Activated T-cell treated with anti-CD3 and anti-CD28 coated beads, Interleukin-2, amount 50 U/mL, for 4 hours (primary cell): ENCODE data around the gene GPR78. TPM values are rescaled to one million over a fixed set of nuclear protein-coding genes. Genes with fewer than 3 reads are reported as not detected.
A peak's percentile ranks its signal among the peaks of the same experiment; 100 is the strongest.

ENCODE experiments used
- ATAC-seq, 2 donors: fragments of 200-7000 bp; cut with Tn5 transposase; one replicate each; pipeline ENCODE4 v1.10.0; 2021
- DNase-seq: peaks from one replicate; pipeline ENCODE4 v3.0.0-alpha.2; 2020
- H3K27me3 Mint-ChIP-seq: one replicate; pipeline ENCODE4 v1.8.0; 2021; ENCODE audit warnings: low read depth, mixed read lengths
- H3K36me3 Mint-ChIP-seq: one replicate; pipeline ENCODE4 v1.8.0; 2022; ENCODE audit warnings: mixed read lengths; ENCODE audit not compliant: insufficient read depth
- H3K4me1 Mint-ChIP-seq: one replicate; pipeline ENCODE4 v1.8.0; 2021; ENCODE audit warnings: low read depth, mixed read lengths
- H3K4me3 Mint-ChIP-seq: one replicate; pipeline ENCODE4 v1.8.0; 2021; ENCODE audit warnings: mild to moderate bottlenecking, moderate library complexity, mixed read lengths
- H3K9me3 Mint-ChIP-seq: one replicate; pipeline ENCODE4 v1.8.0; 2021; ENCODE audit warnings: mixed read lengths
- total RNA-seq, 3 donors: library from RNA; stranded (reverse); gene quantifications; one replicate each; pipeline ENCODE4 v1.2.1, GENCODE V29; 2021

GPR78 gene, protein sequence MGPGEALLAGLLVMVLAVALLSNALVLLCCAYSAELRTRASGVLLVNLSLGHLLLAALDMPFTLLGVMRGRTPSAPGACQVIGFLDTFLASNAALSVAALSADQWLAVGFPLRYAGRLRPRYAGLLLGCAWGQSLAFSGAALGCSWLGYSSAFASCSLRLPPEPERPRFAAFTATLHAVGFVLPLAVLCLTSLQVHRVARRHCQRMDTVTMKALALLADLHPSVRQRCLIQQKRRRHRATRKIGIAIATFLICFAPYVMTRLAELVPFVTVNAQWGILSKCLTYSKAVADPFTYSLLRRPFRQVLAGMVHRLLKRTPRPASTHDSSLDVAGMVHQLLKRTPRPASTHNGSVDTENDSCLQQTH
- total RNA-seq = not detected

DNA sequence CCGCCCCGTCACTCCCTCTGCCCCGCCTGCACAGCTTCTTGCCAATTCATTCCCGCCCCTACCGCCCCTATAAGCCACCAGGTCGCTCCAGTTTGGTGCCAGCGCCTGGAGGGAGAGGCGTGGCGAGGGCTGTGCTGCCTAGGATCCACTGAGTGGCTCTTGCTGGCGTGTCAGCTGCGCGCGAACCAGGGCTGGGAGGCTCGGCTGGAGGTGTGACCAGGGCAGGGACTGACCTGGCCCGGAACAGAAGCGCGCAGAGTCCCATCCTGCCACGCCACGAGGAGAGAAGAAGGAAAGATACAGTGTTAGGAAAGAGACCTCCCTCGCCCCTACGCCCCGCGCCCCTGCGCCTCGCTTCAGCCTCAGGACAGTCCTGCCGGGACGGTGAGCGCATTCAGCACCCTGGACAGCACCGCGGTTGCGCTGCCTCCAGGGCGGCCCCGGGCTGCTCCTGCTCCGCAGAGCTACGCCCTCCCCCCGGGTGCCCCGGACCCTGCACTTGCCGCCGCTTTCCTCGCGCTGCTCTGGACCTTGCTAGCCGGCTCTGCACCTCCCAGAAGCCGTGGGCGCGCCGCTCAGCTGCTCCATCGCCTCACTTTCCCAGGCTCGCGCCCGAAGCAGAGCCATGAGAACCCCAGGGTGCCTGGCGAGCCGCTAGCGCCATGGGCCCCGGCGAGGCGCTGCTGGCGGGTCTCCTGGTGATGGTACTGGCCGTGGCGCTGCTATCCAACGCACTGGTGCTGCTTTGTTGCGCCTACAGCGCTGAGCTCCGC, at the start of gene GPR78:
Gene GPR78, plus strand, starts transcription at position 72 of the 773 bp plus-strand sequence. Its CDS starts 591 bp downstream, at position 663.
- ATAC-seq = peak; percentile 62 to 67
- Mint-ChIP-seq H3K9me3 (no peaks in the 10 kb centered on the region), H3K4me1 (no peaks in the 10 kb centered on the region), H3K4me3 (no peak within 1 kb of the TSS), H3K27me3 (peaks cover 18% of the 10 kb centered on the region), H3K36me3 (no peaks in the 10 kb centered on the region)
- DNase-seq = no peak

DNA sequence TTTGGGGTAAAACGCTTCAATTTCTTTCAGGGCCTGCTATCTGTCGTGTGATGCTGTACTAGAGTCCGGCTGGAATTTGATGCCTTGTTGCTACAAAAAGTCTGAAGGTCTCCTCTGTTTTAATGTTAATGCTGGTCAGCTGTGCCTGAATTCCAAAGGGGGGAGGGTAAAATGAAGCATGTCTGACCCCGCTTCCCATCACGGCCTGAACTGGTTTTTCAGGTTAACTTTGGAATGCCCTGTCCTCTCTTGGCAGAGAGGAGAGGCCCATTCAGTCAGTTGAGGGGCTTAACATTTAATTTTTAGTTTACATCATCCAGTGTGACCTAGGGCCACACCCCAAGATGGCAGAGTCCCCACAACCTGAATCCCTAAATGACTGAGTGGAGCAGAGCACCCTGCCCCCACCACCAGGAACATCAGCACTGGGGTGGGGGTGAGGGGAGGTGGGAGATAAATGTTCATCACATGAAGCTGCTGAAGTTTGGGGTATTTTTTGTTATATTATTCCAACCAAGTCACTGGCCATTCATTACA, 47.9 kb upstream of the GPR78 start:
- peaks cover 9% of the 10 kb centered on the region for H3K9me3 Mint-ChIP-seq
- H3K4me3 Mint-ChIP-seq = no peak overlapping the region
- DNase-seq = no peak
- no peaks in the 10 kb centered on the region for H3K4me1 Mint-ChIP-seq
- peaks cover 3% of the 10 kb centered on the region for H3K27me3 Mint-ChIP-seq
- H3K36me3 Mint-ChIP-seq = no peaks in the 10 kb centered on the region
- no peak for ATAC-seq

DNA sequence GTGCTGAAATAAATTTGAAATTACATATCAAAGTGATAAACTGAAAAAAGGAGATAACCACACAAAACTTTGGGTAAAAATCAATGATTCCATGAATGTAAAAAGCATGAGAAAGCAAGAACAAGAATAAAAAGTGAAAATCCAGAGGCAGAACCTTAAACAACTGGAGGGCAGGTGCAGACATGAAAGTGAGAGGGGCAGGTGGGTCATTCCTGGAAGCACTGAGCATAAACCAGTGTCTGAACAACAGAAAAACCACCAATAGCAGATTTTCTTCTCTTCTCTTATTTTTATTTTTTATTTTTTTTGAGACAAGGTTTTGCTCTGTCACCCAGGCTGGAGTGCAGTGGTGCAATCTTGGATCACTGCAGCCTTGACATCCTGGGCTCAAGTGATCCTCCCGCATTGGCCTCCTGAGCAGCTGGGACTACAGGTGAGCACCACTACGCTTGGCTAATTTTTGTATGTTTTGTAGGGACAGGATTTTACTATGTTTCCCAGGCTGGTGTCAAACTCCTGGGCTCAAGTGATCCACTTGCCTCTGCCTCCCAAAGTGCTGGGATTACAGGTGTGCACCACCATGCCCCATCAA, 46.8 kb upstream of the GPR78 start:
- Mint-ChIP-seq H3K4me3 (no peak overlapping the region), H3K27me3 (peaks cover 3% of the 10 kb centered on the region), H3K4me1 (no peaks in the 10 kb centered on the region), H3K36me3 (no peaks in the 10 kb centered on the region), H3K9me3 (peaks cover 9% of the 10 kb centered on the region)
- DNase-seq (no peak), ATAC-seq (no peak)

DNA sequence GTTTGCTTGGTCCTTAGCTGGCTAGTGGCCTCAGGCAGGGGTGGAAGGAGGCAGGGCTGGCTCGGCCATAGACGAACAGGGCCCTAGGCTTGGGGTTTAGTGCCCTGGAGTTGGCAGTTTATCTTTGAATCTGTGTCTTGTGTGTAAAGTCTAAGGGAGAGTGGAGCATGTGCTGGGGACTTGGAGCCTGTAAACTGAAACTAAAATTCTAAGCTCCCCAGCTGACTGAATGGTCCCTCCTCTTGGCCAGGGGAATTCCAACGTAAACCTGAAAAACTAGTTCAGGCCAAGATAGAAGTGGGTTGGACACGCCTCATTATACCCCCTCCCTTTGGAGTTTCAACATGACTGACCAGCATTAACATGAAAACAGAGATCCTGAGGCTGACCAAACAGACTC, 46.1 kb upstream of the GPR78 start:
- ATAC-seq (peak in 1 of 2 donors; percentile 18), DNase-seq (no peak)
- Mint-ChIP-seq H3K4me1 (no peaks in the 10 kb centered on the region), H3K9me3 (peaks cover 9% of the 10 kb centered on the region), H3K36me3 (no peaks in the 10 kb centered on the region), H3K27me3 (peaks cover 3% of the 10 kb centered on the region), H3K4me3 (no peak overlapping the region)

DNA sequence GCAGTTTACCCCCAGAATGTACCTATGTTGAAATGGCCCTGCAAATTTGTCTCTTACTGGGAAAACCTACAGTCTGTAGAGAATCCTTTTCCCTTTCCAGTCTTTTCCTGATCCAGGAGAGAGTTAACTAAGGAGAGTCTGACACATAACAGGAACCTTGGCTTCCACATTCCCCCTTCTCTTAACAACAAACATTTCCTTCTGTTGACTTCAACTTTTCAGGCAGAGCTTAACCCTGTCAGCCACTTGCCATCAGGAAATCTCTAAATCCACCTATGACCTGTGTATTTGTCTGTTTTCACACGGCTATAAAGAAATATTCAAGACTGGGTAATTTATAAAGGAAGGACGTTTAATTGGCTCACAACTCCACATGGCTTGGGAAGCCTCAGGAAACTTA, 45.6 kb upstream of the GPR78 start:
- Mint-ChIP-seq H3K36me3 (no peaks in the 10 kb centered on the region), H3K4me1 (peaks cover 2% of the 10 kb centered on the region), H3K4me3 (no peak overlapping the region), H3K9me3 (peaks cover 7% of the 10 kb centered on the region), H3K27me3 (peaks cover 3% of the 10 kb centered on the region)
- no peak for ATAC-seq
- no peak for DNase-seq

DNA sequence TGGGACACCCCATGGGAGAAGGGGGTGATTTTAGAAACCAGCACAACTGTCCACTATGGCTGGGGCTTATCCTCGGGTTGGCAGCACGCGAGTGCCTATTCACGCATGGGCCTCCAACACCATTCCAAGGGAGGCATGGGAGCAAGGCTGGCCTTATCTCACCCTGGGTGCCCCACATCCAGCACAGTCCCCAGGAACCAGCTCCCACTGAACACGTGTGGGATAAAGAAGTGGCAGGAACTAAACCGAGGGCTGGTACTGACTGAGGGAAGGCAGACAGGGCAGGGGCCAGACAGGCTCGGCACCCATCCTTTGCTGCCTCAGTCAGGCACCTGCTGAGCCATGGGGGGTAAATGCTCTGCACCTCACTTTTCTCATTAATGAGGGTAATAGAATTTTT, 43.7 kb upstream of the GPR78 start:
- H3K4me1 Mint-ChIP-seq = peaks cover 9% of the 10 kb centered on the region
- H3K27me3 Mint-ChIP-seq = peaks cover 3% of the 10 kb centered on the region
- no peaks in the 10 kb centered on the region for H3K36me3 Mint-ChIP-seq
- peaks cover 7% of the 10 kb centered on the region for H3K9me3 Mint-ChIP-seq
- DNase-seq (no peak), ATAC-seq (no peak)
- H3K4me3 Mint-ChIP-seq = no peak overlapping the region

- ATAC-seq (no peak), DNase-seq (no peak)
- no peaks in the 10 kb centered on the region for H3K36me3 Mint-ChIP-seq
- no peaks in the 10 kb centered on the region for H3K27me3 Mint-ChIP-seq
- H3K4me1 Mint-ChIP-seq = peaks cover 9% of the 10 kb centered on the region
- peaks cover 7% of the 10 kb centered on the region for H3K9me3 Mint-ChIP-seq
- H3K4me3 Mint-ChIP-seq = no peak overlapping the region
Observed at GRCh38 chr4:8537041-8537461, 43.1 kb upstream of the GPR78 start.

GRCh38 chr4:8538076-8538702, 42.0 kb upstream of the GPR78 start:
- DNase-seq (no peak), ATAC-seq (no peak)
- Mint-ChIP-seq H3K27me3 (no peaks in the 10 kb centered on the region), H3K4me1 (peaks cover 9% of the 10 kb centered on the region), H3K9me3 (peaks cover 7% of the 10 kb centered on the region), H3K4me3 (no peak overlapping the region), H3K36me3 (no peaks in the 10 kb centered on the region)

GRCh38 chr4:8538703-8539567, 41.3 kb upstream of the GPR78 start:
- H3K9me3 Mint-ChIP-seq = peaks cover 7% of the 10 kb centered on the region
- no peak for ATAC-seq

DNA sequence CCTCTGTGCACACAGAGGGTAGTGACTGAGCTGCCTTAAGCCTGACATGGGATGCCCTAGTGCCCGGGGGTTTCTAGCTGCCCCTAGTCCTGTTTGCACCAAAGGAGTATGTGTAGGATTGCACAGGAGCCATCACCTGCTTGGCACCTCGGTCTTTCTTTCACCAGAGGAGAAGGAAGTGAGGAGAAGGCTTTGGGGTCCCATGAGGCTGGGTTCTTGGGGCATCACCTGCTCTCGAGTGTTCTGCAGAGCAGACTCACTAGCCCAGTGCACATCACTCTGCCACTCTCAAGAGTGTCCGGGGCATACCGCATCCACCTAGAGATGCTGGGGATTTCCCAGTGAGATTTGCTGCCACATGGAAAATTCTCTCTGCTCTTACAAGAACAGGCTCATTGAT, 40.5 kb upstream of the GPR78 start:
- peak overlapping the region; percentile 5 for H3K4me3 Mint-ChIP-seq
- peaks cover 9% of the 10 kb centered on the region for H3K4me1 Mint-ChIP-seq
- H3K27me3 Mint-ChIP-seq = no peaks in the 10 kb centered on the region
- H3K9me3 Mint-ChIP-seq = peaks cover 3% of the 10 kb centered on the region
- no peak for DNase-seq
- peak; percentile 47 to 54 for ATAC-seq
- no peaks in the 10 kb centered on the region for H3K36me3 Mint-ChIP-seq

More at GRCh38 chr4:8538703-8539567, 41.3 kb upstream of the GPR78 start:
- H3K4me3 Mint-ChIP-seq = no peak overlapping the region
- H3K36me3 Mint-ChIP-seq = no peaks in the 10 kb centered on the region
- peaks cover 9% of the 10 kb centered on the region for H3K4me1 Mint-ChIP-seq
- no peaks in the 10 kb centered on the region for H3K27me3 Mint-ChIP-seq
- no peak for DNase-seq

DNA sequence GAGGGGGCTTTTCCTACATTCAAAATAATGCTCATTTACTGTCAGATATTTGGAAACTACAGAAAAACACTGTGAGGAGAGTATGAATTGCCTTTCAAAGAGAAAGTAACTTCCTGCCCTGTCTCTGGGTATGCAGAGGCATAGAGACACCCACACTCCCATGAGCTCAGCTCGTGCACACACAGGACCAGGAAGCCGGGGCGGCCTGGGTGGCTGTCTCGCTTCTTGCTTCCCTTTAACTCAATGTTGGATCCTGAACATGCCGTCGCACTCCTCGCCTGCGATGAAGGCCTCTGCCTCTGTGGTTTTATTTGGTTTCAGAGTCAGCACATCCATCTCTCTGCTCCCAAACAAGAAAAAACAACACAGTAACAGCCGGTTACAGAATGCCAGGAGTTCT, 40.1 kb upstream of the GPR78 start:
- Mint-ChIP-seq H3K27me3 (no peaks in the 10 kb centered on the region), H3K4me1 (peaks cover 9% of the 10 kb centered on the region), H3K9me3 (no peaks in the 10 kb centered on the region), H3K4me3 (peak overlapping the region; percentile 5), H3K36me3 (no peaks in the 10 kb centered on the region)
- DNase-seq = no peak
- ATAC-seq = peak; percentile 70 to 81

DNA sequence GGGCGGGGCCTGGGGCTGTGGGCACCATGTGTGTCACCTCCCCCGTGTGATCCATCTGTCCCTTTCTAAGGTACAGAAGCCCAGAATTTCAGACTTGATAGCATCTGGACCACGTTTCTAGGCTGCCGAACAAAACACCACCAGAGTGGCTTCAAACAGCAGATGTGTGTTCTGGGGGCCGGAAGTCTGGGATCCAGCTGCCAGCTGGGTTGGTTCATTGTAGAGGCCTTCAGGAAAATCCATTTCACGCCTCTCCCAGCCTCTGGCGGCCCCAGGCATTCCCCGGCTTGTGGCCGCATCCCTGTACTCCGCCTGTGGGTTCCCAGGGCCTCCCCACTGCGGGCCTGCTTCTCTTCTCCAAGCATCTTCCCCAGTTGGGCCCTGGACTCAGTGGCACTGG, 39.6 kb upstream of the GPR78 start:
- H3K4me3 Mint-ChIP-seq = no peak overlapping the region
- H3K27me3 Mint-ChIP-seq = peaks cover 4% of the 10 kb centered on the region
- H3K36me3 Mint-ChIP-seq = no peaks in the 10 kb centered on the region
- peaks cover 9% of the 10 kb centered on the region for H3K4me1 Mint-ChIP-seq
- DNase-seq (no peak), ATAC-seq (no peak)
- H3K9me3 Mint-ChIP-seq = no peaks in the 10 kb centered on the region

DNA sequence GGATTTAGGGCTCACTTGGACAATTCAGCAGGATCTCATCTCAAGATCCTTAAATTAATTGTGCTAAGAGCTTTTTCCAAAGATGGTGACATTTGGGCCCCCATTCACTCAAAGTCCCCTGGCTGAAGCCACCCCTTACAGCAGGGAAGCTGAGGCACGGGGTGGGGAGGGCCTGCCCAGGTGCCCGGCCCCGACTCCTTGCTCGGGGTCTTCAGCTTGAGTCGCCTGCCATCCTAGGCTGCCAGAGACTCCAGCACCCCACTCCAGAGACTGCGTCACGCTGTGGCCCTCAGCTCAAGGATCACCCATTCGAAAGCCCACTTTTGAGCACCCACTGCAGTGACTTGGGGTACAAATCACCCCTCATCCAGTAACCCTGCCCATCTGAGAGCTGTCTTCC, 39.2 kb upstream of the GPR78 start:
- Mint-ChIP-seq H3K36me3 (no peaks in the 10 kb centered on the region), H3K27me3 (peaks cover 4% of the 10 kb centered on the region), H3K4me1 (peaks cover 9% of the 10 kb centered on the region), H3K9me3 (no peaks in the 10 kb centered on the region), H3K4me3 (no peak overlapping the region)
- ATAC-seq = no peak
- DNase-seq = no peak
